D721Med (cell line): ENCODE data around the gene PLXNA4.

Source experiments
- DNase-seq: peaks from one replicate; pipeline ENCODE4 v3.0.0; 2011; ENCODE audit warnings: low spot score; ENCODE audit not compliant: insufficient read length
- FAIRE-seq: peaks from 2 replicates; lab custom pipeline; 2011; peaks lifted over from hg19 to GRCh38; lab: Jason Lieb, UNC
- TF ChIP-seq, protein P1 (sequence below): IDR thresholded peaks from 2 replicates; pipeline ENCODE4 v1.5.1; 2012; ENCODE audit warnings: mild to moderate bottlenecking, control low read depth; ENCODE audit not compliant: insufficient read depth; ENCODE audit errors: missing control alignments

PLXNA4 gene

DNA sequence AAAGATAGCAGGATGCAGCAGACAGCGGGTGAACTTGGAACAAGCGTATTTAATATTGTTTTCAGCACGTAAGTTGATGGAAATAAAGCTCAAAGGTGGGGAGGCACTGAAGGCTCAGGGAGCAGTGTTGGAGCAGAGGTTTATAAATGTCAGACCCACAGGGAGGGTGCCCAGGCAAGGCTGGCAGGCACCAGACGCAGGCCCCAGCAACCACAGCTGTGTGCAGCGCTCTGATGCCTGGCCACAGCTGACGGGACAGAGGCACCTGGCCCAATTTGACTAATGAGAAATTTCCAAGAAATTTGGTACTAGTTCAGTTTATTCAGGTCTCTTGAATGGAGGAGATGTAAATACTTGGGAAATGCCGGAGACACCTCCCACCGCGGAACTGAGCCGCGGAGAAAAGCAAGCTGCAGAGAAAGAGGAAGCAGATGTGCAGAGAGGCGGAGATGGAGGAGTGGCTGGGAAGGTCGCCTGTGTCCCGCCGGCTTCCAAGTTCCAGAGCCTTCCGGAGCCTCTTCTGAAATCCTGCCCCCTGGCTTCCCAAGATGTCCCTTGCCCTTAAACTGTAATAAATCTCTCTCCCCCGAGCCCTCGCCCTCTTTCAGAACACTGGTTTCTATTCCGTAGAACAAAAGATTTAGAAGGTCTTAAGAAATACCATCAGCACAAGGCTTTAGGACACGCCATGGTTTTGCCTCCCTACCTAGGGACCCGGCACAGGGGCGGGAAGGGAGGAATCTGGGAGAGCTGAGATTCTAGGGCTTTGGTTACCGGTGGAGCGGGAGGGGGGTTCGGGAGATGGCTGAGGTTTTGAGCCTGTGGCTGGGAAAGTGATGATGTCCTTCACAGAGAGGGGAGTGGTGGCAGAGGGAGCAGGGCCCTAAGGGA, 38.4 kb upstream of the PLXNA4 start:
- no peak for FAIRE-seq
- DNase-seq = no peak

DNA sequence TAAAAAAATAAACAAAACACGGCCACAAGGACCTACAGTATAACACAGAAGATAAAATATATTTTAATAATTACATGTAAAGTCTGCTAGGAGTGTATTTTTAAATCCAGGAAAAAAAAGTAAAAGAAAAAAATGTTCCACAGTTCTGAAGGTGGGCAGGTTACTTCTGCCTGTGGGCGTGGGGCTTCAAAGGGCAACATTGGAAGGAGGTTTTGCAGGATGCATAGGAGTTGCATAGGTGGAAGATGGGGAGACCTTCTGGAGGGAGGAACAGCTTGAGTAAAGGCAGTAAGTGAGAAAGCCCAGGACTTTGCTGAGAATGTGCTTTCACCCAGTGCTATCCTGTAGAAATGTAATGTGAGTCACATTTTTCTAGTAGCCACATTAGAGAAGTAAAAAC, 37.5 kb upstream of the PLXNA4 start:
- TF ChIP-seq, protein P1, sequence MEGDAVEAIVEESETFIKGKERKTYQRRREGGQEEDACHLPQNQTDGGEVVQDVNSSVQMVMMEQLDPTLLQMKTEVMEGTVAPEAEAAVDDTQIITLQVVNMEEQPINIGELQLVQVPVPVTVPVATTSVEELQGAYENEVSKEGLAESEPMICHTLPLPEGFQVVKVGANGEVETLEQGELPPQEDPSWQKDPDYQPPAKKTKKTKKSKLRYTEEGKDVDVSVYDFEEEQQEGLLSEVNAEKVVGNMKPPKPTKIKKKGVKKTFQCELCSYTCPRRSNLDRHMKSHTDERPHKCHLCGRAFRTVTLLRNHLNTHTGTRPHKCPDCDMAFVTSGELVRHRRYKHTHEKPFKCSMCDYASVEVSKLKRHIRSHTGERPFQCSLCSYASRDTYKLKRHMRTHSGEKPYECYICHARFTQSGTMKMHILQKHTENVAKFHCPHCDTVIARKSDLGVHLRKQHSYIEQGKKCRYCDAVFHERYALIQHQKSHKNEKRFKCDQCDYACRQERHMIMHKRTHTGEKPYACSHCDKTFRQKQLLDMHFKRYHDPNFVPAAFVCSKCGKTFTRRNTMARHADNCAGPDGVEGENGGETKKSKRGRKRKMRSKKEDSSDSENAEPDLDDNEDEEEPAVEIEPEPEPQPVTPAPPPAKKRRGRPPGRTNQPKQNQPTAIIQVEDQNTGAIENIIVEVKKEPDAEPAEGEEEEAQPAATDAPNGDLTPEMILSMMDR = no peak
- no peak for FAIRE-seq
- no peak for DNase-seq

More for the DNA sequence above, 38.4 kb upstream of the PLXNA4 start:
- TF ChIP-seq, protein P1 = no peak

DNA sequence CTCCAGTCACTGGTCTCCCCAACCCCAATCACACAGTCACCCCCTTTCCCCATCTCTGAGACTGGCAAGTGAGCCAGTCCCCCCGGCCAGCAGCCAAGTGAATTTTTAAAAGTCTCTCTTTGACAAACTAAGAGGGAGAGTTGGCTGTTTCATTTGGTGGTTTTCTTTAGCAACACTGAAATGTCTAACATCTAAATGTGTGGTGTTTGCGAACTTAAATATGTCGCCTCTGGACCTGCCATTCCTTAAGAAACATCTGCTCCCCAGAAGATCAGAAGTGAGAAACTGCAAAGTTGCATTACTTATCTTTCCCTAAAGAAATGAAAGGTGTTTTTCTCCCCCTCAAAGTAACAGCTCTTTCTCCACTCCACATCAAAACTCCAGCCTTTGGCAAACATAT, 34.7 kb upstream of the PLXNA4 start:
- DNase-seq (no peak), FAIRE-seq (no peak)
- TF ChIP-seq, protein P1 = no peak

DNA sequence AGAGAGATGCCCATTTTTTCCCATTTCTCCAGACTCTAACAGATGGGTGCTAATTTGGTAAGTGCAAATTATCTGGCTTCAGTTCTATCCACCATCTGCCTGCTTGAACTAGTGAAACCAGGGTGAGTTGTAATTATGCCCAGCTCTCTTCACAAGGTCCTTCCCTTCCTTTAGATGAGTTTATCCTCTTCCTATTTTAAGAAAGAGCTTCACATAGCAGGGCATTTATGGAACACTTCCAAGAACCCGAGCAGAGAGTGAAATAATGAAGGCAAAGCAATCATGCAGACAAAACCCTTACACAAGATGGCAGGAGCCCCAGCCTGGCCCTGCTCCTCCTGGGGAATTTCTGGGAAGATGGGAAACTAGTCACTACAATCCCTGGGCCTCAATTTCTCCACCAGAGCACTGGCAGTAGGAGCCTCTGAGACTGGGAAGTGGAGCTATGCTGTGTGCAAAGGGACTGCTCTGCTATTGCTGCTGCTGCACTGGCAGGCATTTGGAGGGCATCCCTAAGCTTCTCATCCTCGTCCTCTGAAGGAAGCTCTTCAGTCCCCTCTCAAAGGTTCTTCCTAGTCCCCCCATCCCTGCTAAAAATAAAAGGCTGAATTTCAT, 33.7 kb upstream of the PLXNA4 start:
- FAIRE-seq = no peak
- TF ChIP-seq, protein P1 = no peak
- no peak for DNase-seq

DNA sequence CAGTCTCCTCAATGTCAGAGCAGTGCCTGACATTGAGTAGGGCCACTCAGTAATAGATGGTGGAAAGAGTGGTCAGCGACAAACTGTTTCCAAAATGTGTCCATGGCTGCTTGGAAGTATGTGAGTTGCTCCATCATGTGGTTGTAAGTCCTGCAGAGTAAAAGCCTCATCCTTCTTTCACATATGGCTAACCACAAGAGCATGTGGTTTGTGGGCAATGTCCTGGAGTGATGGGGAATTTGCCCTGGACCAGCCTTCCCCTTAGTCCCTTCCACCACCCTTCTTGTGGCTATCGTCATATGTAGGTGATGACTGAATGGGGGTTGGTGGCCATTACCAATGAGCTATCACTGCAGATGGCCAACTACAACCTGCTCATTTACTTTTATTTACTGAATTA, 33.0 kb upstream of the PLXNA4 start:
- TF ChIP-seq, protein P1 = no peak
- DNase-seq (no peak), FAIRE-seq (no peak)

DNA sequence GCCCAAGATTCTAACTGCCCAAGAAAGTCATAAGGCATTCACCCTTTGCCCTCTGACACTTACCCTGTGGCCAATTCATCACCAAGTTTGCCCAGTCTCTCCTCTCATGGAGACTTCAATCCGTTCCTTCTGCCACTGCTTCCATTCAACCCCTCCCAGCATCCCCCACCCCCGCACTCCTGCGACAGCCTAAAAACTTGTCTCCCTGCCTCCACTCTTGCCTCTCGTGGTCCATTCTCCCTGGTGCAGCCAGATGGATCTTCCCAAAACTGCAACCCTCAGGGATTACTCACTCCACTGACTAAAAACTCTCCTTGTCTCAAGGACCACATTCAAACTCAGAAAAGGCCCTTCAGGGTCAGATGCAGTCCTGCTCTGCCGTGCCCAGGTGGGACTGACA, 32.3 kb upstream of the PLXNA4 start:
- TF ChIP-seq, protein P1 = no peak
- no peak for DNase-seq
- no peak for FAIRE-seq

DNA sequence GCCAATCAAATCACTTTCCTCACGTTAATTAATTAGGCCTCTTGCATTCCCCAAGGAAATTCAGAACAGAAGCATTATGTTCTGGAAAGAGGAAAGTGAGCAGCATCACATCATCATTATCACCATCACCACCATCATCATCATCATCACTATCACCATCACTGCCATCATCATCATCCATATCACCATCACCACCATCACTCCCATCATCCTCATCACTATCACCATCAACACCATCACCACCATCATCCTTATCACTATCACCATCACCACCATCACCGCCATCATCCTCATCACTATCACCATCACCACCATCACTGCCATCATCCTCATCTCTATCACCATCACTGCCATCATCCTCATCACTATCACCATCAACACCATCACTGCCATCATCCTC, 31.4 kb upstream of the PLXNA4 start:
- DNase-seq = no peak
- TF ChIP-seq, protein P1 = no peak
- no peak for FAIRE-seq
